COLO829 (cell line): ENCODE results near the gene LRCH4.

ENCODE experiments used
- DNase-seq: peaks from one replicate; pipeline ENCODE4 v3.0.0; 2012; ENCODE audit warnings: low spot score

LRCH4 gene

DNA sequence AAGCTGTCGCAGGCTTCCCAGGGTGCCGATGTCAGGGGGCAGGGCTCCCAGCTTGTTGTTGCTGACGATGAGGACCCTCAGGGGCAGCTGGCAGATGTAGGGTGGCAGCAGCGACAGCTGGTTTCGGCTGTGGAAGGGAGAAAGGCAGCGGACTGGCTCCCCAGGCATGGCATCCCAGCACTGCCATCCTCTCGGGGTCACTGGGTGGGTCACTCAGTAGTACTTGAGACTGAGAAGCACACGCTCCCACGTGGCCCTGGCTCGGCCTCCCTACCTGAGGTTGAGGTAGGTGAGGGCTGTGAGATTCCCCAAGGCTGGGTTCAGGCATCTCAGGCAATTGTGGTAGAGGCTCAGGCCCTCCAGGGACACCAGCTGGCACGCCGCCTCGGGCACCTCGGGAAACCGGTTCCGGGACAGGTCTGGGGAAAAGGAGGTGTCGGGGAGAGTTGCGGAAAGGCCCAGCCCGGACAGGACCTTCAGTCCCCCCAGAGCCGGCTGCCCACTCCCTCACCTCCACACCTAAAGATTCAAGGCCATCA lies 3.8 kb downstream of the LRCH4 start:
- no peak for DNase-seq

DNA sequence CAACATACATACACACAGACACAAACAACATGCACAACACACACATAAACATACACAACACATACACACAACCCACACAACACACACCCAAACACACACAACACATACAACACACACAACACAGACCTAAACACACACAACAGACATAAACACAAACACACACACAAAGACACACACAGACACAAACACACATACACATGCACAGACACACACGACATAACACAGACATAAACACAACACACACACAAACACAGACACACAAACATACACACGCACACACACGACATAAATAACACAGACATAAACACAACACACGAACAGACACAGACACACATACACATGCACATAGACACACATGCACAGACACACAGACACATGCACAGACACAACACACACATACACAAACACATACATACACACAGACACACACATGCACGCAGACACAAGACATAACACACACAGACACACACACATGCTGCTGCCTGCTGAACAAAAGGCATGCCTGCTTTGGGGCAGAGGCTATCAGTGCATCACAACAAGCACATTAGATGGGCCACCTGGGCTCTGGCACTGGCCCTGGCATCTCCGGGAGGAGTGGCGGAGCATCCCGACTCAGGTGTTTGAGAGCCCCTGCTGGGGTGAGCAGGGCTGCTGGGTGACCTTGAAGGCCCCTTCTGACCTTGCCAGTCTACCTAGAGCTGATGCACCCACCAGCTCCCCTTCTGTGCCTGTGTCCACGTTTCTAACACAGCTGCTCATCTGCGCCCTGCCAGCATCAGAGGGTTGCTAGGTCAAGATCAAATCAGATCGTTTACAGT lies 5.3 kb downstream of the LRCH4 start:
- no peak for DNase-seq

DNA sequence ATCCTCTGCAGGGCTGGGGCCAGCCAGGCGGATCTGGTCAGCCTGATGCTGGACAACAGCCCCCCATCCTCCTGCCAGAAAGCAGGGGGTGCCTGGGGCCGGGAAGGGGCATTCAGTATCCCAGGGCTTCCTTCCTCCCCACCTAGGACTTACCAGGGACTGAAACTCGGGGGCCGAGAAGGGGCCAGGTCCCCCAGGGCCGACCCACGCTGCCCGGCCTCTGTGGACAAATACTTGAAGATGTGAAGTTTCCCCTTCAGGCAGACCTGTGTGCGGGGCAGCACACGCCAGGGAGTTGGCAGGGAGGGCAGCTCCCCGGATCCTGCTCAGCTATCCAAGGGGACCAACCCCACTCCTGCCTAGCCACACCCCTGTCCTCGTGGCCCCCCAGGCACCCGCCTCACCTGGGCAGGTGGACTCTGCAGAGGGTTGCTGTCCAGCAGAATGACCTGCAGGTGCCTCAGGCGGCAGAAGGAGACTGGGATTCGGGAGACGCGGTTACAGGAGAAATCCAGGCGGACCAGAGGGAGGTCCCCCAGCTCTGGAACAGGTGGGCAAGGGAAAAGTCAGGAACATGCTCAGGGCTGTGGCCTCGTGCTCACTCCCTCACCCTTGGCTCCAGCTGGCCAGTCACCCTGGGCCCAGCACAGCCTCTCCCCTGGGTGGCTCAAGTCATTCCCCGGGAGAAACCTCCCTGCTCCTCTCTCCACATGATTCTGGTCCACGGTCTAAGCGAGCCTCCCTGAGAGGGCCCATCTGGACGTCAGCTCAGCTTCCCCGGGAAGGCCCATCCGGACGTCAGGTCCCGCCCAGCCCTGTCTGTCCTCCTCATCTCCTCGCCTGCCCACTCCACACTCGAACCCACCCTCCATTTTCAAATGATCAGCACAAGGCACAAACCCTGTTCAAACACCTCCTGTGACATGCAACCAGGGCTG lies 7.4 kb downstream of the LRCH4 start:
- no peak for DNase-seq

DNA sequence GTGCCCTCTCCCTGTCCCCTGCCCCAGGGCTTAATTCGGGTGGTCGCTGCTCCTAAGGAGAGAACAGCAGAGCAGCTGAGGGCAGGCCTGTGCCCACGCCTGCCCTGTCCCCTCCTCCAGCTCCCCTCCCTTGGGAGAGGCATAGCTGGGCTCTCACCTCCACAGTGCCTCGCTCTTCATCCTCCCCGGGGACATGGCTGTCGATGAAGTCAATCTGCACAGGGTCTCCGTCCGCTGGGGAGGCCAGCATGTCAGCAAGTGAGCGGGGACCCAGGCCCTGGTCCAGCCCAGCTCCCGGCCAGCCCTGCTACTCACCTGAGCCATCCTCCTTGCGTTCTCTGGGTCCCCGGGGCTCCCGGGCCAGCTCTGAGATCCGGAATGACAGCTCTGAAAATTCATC lies 8.4 kb downstream of the LRCH4 start:
- DNase-seq, result no peak

DNA sequence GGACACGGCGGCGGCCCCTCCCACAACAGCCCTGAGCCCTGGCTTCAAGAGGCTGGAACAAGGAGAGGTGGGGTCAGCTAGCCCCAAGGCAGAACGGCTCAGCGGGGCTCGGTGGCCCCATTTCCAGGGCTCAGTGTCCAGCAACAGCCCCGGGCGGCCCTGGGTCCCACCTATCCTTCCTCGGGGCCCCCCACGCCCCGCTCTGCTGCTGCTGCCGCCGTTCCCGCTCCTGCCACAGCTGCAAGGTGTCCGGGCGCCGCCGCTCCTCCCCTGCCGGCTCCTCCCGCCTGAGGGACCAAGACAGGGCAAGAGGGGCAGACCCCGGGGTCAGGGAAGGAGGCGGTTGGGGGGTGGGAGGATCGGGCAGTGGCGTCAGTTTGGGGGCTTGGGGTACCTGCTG lies 8.8 kb downstream of the LRCH4 start:
- DNase-seq, result no peak

DNA sequence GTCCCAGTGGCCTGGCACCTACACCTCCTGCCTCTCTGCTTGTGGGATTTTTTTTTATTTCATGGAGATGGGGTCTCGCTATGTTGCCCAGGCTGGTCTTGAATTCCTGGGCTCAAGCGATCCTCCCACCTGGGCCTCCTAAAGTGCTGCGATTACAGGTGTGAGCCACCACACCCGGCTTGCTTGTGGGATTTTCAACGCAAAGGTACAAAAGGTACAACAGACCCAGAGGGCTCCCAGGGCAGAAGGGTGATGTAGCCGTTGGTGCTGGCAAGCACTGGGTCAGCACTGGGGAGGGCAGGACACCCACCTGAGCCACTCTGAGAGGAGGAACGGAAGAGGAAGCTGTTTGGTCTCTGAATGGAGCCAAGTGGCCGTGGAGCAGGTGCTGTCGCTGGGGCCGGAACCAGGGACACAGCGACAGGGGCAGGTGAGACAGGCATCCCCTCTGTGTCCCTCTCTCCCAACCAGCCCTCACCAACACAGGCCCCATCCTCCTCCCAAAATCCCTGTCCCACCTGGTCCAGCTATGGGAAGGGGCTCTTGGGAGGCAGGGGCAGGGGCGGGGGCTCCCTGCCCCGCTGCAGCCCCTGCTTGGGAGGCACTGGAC lies 9.4 kb downstream of the LRCH4 start:
- DNase-seq, result no peak

DNA sequence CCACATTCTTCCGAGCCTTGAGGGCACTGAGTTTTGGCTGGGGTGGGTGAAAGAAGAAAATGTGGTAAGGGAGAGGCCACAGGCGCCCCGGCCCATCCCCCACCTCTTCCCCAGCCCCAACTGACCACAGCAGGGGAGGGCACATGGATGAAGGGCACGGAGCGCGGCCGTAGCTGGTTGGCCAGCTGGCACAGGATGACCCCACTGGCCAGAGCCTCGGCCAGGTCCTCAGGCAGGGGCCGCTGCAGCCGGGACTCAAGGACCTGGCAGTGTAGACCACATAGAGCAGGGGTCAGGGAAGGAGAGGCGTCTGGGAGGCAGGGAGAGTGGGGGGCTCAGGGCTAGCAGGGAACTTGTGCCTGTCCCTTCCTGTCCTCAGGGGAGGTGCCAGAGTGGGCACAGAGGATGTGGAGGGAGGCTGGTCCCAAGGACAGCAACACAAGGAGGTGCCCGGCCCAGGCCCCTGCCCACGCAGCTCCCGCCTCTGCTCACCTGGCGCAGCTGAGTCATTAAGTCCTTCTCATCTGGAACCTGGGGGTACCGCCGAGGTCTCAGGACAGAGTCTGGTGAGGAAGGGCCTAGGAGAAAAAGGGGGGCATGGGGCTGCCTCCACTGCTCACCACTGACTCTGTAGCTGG lies 10.1 kb downstream of the LRCH4 start:
- no peak for DNase-seq

DNA sequence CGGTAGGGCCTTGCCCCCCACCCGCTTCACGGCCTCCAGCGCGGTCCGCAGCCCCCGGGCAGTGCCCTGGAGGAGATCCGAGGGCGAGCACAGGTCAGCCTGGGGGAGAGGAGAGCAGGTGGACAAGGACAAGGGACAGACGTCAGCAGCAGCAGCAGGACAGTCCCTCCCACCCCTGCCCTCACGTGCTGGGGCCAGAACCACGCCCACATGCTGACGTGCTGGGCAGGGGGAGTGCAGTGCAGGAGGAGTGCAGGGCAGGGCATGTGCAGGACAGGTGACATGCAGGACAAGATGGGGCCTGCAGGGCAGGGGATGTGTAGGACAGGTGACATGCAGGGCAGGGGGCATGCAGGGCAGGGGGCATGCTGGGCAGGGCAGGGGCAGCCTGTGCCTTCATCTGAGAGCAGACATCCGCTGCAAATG lies 10.7 kb downstream of the LRCH4 start:
- no peak for DNase-seq

DNA sequence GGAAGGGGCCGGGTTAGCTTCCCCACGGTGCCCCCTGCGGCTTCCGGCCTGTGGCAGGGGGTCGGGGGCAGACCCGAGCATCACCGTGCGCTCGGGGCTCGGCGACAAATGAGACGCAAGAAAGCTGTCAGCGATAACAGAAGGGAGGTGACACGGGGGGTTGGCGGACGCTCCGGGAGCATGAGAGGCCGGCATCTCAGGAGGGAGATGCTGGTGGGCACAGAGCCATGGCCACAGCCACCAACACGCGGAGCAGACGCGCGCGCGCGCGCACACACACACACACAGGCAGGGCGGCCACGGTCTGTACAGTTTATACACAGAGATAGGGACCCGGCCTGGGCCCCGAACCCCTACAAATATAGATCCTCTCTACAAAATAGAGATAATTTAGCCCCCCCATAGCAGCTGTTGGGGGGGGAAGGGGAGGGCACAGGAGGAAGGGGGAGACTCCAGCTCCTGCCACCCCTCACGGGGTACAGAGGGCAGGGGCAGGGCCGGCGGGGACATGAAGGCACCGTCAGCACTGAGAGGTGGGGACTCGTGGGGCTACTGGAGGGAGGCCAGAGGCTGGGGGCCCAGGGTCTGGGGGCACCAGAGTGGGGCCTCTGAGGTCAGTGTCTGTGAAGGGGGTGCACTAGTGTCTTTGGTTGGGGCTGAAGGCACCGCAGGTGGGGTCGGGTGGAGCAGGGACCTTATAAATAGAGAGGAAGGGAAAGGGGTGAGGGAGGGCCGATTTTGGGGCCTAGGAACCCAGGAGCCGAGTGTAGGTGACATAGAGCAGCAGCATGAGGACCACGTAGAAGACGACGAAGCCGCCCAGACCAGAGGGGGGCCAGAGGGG lies 11.3 kb downstream of the LRCH4 start:
- DNase-seq, result no peak

DNA sequence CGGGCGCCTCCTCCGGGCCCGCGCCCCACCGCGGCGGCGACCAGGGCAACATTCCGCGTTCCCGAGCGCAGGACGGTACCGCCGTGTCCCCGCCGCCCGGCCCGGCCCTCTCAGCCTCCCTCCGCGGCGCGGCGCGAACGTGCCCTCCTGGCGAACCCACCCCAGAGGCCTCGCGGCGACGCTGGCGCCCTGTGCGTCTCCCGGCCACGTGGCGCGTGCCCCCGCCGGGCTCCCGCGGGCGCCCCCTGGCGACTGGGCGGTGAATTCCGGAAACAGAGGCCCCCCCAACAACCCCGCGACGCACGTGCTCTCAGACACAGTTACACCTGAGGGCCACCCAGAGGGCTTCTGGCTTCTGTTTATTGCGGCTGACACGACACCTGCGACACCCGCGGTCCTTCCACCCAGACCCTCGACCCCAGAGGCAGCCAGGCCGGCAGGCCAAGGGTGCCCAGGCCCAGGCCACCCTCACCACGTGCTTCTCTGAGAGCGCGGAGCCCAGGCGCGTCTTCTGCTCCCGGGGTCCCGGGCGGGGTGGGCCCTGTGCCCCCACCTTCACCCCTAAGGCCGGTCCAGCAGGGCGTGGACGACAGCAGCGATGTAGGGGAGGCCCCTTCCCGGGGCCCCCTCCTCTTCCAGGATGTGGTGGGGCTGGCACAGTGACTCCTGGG lies 12.1 kb downstream of the LRCH4 start, which contains the start of gene SAP25:
TSS of gene SAP25 (minus strand) at position 210 of the 671 bp plus-strand sequence. CDS start at position 52, 158 bp downstream.
- DNase-seq, result no peak

DNA sequence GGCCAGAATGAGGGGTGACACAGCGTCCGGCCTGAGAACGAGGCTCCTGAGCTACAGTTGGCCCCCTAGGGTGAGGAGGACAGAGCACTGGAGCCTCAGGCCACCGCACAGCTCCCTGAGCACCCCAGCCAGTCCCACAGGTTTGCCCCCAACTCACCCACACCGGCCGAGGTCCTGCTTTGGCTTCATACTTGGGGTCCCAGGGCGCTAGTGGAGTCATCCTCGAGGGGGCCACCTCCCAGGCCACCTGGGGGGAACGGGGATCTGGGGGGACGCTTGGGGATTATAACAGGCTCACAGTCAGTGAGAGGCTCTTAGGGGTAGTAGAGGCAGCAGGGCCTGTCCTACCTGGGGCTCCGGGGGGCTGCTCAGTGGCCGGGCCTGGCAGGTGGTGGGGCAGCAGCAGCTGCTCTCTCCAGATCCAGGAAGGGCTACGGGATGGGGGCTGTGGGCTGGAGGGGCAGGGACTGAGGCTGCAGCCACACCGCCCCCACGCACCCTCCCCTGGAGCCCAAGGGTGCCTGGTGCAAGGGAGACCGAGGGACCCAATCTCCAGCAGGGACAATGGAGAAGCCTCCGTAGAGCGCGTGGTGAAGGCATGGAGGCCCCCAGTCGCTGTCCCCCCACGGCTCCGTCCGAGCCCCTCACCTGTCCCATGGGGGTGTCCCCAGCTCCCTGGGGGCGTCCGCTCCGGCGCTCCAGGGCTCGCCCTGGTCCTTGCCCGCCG lies 12.8 kb downstream of the LRCH4 start:
- no peak for DNase-seq

DNA sequence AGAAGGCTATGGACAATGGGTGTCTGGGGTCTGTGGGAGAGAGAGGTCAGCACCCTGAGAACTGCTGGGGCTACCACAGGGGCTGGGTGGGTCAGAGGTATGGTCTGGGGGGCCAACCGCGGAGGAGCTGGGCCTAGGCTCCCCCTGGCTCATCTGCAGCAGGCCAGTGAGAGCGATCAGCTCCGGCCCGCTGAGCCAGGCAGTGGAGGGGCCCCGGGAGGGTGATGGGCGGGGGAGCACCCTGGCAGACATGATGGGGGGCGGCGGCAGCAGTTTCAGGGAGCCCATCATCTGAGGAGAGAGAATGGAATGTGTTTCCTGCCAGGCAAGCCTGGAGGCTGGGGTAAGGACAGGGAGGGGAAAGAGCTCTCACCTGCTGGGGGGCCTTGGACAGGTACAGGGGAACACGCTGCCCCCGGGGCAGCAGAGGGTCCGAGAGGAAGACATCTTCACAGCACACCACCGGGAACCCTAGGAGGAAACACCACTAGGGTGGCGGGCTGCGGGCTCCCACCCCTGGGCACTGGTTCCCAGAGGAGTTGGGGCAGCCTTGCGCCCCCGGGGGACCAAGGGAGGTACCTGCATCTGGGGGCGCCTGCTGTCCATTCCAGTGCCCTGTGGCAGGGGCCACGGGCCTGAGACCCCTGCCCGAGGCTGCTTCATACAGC lies 13.5 kb downstream of the LRCH4 start:
- no peak for DNase-seq

DNA sequence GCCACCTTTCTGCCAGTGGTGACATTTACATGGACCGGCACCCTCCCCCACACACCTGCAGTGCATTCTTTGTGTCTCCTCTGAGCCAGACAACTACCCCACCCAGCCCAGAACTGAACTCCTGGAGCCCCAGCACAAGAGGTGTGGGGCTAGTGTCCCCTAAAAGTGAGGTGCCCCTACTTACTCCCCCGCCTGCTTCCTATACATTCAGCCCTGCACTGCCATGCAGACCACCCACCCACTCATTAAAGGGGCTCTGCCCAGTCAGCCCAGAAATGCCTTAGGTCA lies 14.2 kb downstream of the LRCH4 start:
- no peak for DNase-seq

DNA sequence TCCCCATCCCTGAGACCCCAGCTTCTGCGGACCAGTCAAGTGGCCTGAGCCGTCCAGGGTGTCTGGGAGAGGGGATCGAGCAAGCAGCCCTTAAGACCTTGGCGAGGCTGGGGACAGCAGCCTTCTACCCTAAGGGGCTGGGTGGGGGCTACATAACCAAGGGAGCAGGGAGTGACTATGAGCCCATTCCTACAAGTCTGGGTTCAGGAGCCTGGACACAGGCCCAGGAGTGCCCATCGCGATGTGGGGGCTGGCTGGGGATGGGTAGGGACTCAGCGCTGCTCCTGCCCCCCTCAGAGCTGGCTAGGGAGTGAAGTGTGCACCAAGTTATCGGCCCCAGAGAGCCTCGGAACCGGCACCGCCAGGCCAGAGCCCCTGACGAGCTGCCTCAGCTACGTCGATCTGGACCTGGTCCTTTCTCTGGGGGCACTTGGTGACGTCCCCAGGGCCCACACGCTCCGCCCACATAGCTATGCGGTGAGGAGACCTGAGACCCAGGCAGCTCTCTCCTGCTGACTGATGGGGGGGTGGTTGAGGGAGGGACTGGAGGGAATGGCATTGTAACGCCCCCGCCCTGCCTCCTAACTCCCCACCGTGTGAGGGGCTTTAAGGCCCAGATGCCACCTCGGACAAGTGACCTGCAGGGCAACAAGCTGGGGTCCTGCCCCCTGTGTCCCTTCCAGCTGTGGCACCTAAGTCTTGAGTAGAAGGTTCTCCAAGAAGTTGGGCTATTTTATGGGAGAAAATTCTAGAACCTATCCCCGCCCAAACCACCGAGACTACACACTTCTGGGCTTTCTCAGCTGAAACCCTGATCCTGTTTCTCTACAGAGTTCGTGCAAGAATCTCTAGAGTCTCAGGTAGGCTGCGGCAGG lies 14.7 kb downstream of the LRCH4 start:
- no peak for DNase-seq

DNA sequence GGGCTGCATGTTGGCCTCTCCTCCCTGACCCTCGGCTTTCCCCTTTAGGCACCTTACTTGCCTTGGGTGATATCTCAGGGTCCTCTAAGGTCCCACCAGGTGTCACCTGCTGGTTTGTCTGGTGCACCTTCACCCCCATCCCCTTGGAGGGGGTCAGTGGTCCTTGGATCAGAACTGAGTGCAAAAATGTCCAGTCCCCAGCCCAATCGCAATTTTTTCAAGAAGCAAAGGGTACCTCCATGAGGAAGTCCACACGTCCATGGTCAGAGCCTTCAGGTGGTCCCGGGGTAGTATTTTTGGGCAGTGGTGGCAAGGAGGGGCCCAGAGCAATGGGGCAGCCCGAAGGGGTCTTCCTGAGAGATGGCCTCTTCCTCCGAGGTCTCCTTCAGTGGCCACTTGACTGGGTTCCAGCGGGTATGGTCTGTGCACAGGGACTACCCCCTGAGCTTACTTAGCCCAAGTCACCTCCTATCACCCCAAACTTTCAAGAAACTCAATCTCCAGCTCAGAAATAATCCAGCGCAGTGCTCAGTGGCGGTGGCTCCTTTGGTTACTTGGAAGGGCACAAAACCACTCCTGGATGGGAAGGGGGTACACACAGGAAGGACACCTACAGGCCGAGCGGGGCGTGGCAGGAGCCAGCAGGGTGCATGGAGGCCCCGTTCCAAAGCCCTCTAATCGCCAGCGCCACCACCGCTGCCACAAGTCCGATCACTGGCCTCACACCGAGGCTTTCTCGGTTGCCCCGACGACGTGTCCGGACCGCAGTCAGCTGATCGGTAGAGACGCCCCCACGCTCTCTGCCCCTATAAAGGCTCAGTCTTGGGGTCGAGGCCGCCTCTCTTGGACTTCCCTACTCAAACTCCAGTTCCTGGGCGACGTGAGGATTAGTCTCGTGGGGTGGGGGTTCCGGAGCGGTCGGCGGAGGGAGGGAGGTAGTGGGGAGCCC lies 16.8 kb downstream of the LRCH4 start:
- DNase-seq, result no peak

DNA sequence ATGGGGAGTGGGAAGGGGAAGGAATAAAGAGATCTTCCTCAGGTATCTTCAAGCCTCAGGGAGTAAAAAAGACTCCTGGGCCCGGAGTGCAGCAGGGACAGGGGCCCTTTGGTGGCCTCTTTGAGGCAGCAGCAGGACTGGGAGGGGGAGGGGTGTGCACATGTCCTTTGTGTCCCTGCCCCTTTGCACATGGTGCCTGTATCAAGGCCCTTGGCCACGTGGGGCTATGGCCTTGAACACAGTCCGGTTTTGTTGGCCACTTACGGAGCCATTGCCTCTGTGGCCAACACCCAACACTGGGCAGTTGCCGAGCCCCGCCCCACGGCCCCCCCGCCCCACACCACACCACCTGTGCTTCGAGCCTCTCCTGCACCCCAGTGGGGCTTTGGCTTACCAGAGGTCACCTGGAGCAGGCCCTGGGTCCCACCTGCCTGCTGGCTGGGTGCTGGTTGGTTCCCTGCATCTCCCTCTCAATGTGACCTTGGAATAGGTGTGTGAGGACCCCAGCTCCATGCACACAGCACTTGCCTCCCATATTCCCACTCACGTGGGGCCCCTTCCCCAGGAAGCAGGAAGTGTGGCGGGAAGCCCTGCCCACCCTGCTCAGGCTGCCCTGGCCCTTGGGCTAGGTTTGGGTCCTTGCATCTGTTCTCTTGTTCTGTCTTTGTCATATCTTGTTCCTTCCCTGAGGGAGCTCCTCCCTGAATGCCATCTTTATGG lies 17.6 kb downstream of the LRCH4 start:
- DNase-seq, result no peak
